Mammary epithelial cell (primary cell): ENCODE data around the gene DELE1.
A peak's percentile ranks its signal among the peaks of the same experiment; 100 is the strongest.

ENCODE experiments used
- EZH2 ChIP-seq: IDR thresholded peaks from 2 replicates; pipeline ENCODE4 v1.6.1; 2012; ENCODE audit warnings: low read length, inconsistent platforms, borderline replicate concordance
- TF ChIP-seq, protein P1 (sequence below), 2 donors: IDR thresholded peaks in 1 of 2; conservative IDR thresholded peaks in 1 of 2; 2 replicates each; pipeline ENCODE4 v1.5.1; 2011 to 2012; ENCODE audit warnings: inconsistent platforms in 2 of 2, low read length in 2 of 2, mild to moderate bottlenecking in 2 of 2, control low read depth in 1 of 2, low read depth in 1 of 2; ENCODE audit not compliant: insufficient read depth in 1 of 2; ENCODE audit errors: extremely low read depth in 1 of 2

GRCh38 chr5:141951332-141951781 is 27.7 kb downstream of the DELE1 start:
- TF ChIP-seq, protein P1, sequence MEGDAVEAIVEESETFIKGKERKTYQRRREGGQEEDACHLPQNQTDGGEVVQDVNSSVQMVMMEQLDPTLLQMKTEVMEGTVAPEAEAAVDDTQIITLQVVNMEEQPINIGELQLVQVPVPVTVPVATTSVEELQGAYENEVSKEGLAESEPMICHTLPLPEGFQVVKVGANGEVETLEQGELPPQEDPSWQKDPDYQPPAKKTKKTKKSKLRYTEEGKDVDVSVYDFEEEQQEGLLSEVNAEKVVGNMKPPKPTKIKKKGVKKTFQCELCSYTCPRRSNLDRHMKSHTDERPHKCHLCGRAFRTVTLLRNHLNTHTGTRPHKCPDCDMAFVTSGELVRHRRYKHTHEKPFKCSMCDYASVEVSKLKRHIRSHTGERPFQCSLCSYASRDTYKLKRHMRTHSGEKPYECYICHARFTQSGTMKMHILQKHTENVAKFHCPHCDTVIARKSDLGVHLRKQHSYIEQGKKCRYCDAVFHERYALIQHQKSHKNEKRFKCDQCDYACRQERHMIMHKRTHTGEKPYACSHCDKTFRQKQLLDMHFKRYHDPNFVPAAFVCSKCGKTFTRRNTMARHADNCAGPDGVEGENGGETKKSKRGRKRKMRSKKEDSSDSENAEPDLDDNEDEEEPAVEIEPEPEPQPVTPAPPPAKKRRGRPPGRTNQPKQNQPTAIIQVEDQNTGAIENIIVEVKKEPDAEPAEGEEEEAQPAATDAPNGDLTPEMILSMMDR (conservative IDR thresholded peaks at IDR 0.05 in 1 of 2, IDR thresholded peaks at IDR 0.05 in 1 of 2; ENCODE audit: extremely low read depth in 1 of 2, insufficient read depth in 1 of 2, low read depth in 1 of 2, low read length in 2 of 2): peak in 1 of 2 donors; percentile 21
- TF ChIP-seq EZH2: no peak
